GM12878 (cell line): ENCODE measurements around the gene DESI2. TPM values are rescaled to one million over a fixed set of nuclear protein-coding genes. Genes with fewer than 3 reads are reported as not detected.

Experiments
- ATAC-seq: fragments of 200-7000 bp; cut with Tn5 transposase; 3 replicates; pipeline ENCODE4 v1.9.1; 2020; ENCODE audit warnings: mild to moderate bottlenecking, moderate library complexity
- BruUV-seq: library from RNA; stranded (reverse); fragments of 400-500 nt; replicated peaks from 2 replicates; lab custom pipeline; 2021; lab: Mats Ljungman, UMichigan
- CTCF ChIA-PET: fragments of 300-600 bp; sonication (Branson Sonifier 250); formaldehyde crosslinking; extraction: SDS; loops from one replicate; lab custom pipeline; 2021; ENCODE audit warnings: inconsistent platforms; lab: Yijun Ruan, JAX
- POLR2A ChIA-PET: fragments of 350-600 bp; formaldehyde crosslinking; extraction: SDS; loops from one replicate; lab custom pipeline; 2021; ENCODE audit warnings: inconsistent platforms; lab: Charles Lee
- RAD21 ChIA-PET: fragments of 300-600 bp; sonication (Branson Sonifier 250); formaldehyde crosslinking; loops from one replicate; lab custom pipeline; 2023; ENCODE audit warnings: antibody characterized with exemption; ENCODE audit not compliant: unreplicated experiment; lab: Charles Lee
- SMC1A ChIA-PET: fragments of 300-600 bp; sonication (Branson Sonifier 250); formaldehyde crosslinking; loops from one replicate; lab custom pipeline; 2023; ENCODE audit not compliant: unreplicated experiment, uncharacterized antibody; lab: Charles Lee
- DNase-seq: peaks from one replicate; pipeline ENCODE4 v3.0.0-alpha.2; 2011; ENCODE audit warnings: low read depth, low spot score
- FAIRE-seq: peaks from 3 replicates; lab custom pipeline; 2011; peaks lifted over from hg19 to GRCh38; lab: Jason Lieb, UNC
- H2AFZ ChIP-seq: 2 replicates; pipeline ENCODE4 v1.6.0; 2011; ENCODE audit warnings: low read depth, low read length, control low read depth; ENCODE audit not compliant: control insufficient read depth
- H3K27ac ChIP-seq: 2 replicates; pipeline ENCODE4 v1.5.1; 2011; ENCODE audit warnings: control low read depth; ENCODE audit not compliant: control insufficient read depth, insufficient read depth
- H3K27me3 ChIP-seq, 2 experiments: replicated peaks in 1 of 2; 2 replicates each; pipeline versions ENCODE4 v1.6.0 to v1.6.1; 2011; ENCODE audit warnings: low read length in 1 of 2; ENCODE audit not compliant: control insufficient read depth in 2 of 2, insufficient read depth in 2 of 2
- H3K36me3 ChIP-seq, 2 experiments: 2 replicates each; pipeline ENCODE4 v1.5.1; 2011; ENCODE audit warnings: low read length in 1 of 2; ENCODE audit not compliant: control insufficient read depth in 2 of 2, insufficient read depth in 2 of 2
- H3K4me1 ChIP-seq: 2 replicates; pipeline ENCODE4 v1.6.1; 2011; ENCODE audit warnings: mild to moderate bottlenecking, low read length, moderate library complexity, mixed read lengths; ENCODE audit not compliant: control insufficient read depth, insufficient read depth
- H3K4me2 ChIP-seq: 2 replicates; pipeline ENCODE4 v1.6.0; 2011; ENCODE audit warnings: control low read depth; ENCODE audit not compliant: control insufficient read depth, insufficient read depth
- H3K4me3 ChIP-seq: fragments of 200-600 bp; sonication (generic); 2 replicates; pipeline ENCODE4 v1.5.1; 2016
- H3K79me2 ChIP-seq: 2 replicates; pipeline ENCODE4 v1.6.0; 2011; ENCODE audit warnings: low read length; ENCODE audit not compliant: control insufficient read depth, insufficient read depth
- H3K9ac ChIP-seq: 2 replicates; pipeline ENCODE4 v1.8.0; 2011; ENCODE audit warnings: low read length, control low read depth, mixed read lengths; ENCODE audit not compliant: control insufficient read depth, insufficient read depth
- H3K9me3 ChIP-seq: replicated peaks from 3 replicates; pipeline ENCODE4 v1.5.1; 2011; ENCODE audit warnings: mild to moderate bottlenecking, low read length; ENCODE audit not compliant: control insufficient read depth, insufficient read depth
- H4K20me1 ChIP-seq: 2 replicates; pipeline ENCODE4 v1.6.0; 2011; ENCODE audit not compliant: control insufficient read depth, insufficient read depth
- ASH2L ChIP-seq: fragments of 300-600, 200-600 bp; sonication (generic); IDR thresholded peaks from 2 replicates; pipeline ENCODE4 v1.6.1; 2017; ENCODE audit warnings: low read depth, mild to moderate bottlenecking, borderline replicate concordance
- ATF7 ChIP-seq: fragments of 450-650 bp; IDR thresholded peaks from 2 replicates; pipeline ENCODE4 v1.6.1; 2016; ENCODE audit warnings: low read depth, mild to moderate bottlenecking
- BCL11A ChIP-seq: IDR thresholded peaks from 2 replicates; pipeline ENCODE4 v1.6.1; 2011; ENCODE audit warnings: low read depth, low read length
- CBFB ChIP-seq: IDR thresholded peaks from 2 replicates; pipeline ENCODE4 v1.6.1; 2016; ENCODE audit warnings: antibody characterized with exemption, low read depth
- CHD2 ChIP-seq: IDR thresholded peaks from 2 replicates; pipeline ENCODE4 v1.6.1; 2011; ENCODE audit warnings: low read depth, low read length, improper control_type of control experiment, borderline replicate concordance
- DPF2 ChIP-seq: fragments of 450-650 bp; IDR thresholded peaks from 2 replicates; pipeline ENCODE4 v1.6.1; 2017; ENCODE audit warnings: mild to moderate bottlenecking
- GATAD2B ChIP-seq: fragments of 450-650 bp; conservative IDR thresholded peaks from 2 replicates; pipeline ENCODE4 v1.6.1; 2017; ENCODE audit warnings: low read depth, mild to moderate bottlenecking, moderate library complexity
- MEF2A ChIP-seq: IDR thresholded peaks from 2 replicates; pipeline ENCODE4 v1.6.1; 2011; ENCODE audit warnings: low read depth, mild to moderate bottlenecking, low read length, moderate library complexity; ENCODE audit not compliant: insufficient read depth
- NR2F1 ChIP-seq: fragments of 450-650 bp; conservative IDR thresholded peaks from 2 replicates; pipeline ENCODE4 v1.6.1; 2017; ENCODE audit warnings: mild to moderate bottlenecking
- RB1 ChIP-seq: fragments of 450-650 bp; formaldehyde crosslinking; IDR thresholded peaks from 2 replicates; pipeline ENCODE4 v1.6.1; 2017; ENCODE audit warnings: mild to moderate bottlenecking, borderline replicate concordance
- RFX5 ChIP-seq: IDR thresholded peaks from 2 replicates; pipeline ENCODE4 v1.6.1; 2011; ENCODE audit warnings: low read depth, low read length, improper control_type of control experiment
- SP1 ChIP-seq: IDR thresholded peaks from one replicate; pipeline ENCODE4 v1.6.1; 2011; ENCODE audit warnings: low read depth, low read length
- ZNF274 ChIP-seq: IDR thresholded peaks from one replicate; pipeline ENCODE4 v1.8.0; 2011; ENCODE audit not compliant: insufficient read length, insufficient read depth
- WGBS: methylation state at CpG from one replicate; pipeline ENCODE4 v1.1.6; 2016; ENCODE audit warnings: low lambda C conversion rate; ENCODE audit not compliant: insufficient replicate concordance, insufficient coverage; ENCODE audit errors: missing lambda C conversion rate; 5-methylcytosine and 5-hydroxymethylcytosine counted together
- in situ Hi-C: fragments of 300-500 bp; cut with MboI; formaldehyde crosslinking; loops from 9 replicates; pipeline ENCODE4 v1.14.3; 2018; ENCODE audit warnings: mixed read lengths
- intact Hi-C: fragments of 100-400 bp; cut with micrococcal nuclease; formaldehyde crosslinking; loops from one replicate; pipeline ENCODE4 v1.14.2; 2022; ENCODE audit not compliant: unreplicated experiment
- polyA plus RNA-seq, 11 experiments: library from polyadenylated mRNA; depleted of rRNA in 4 of 11; unstranded in 6 of 11; stranded (reverse) in 5 of 11; fragments of >200 nt; fragmentation: Nextera tagmentation in 4 of 11; fragmentation: Illumina TruSeq in 1 of 11; extraction: Ambion mirVana in 4 of 11; extraction: Trizol in 1 of 11; gene quantifications; 1 replicate in 1 of 11; 2 replicates in 10 of 11; pipeline versions ENCODE4 v1.2.1 to v1.2.3, GENCODE V29; 2011 to 2016; ENCODE audit warnings: inconsistent platforms in 2 of 11, missing spikeins in 2 of 11, low read depth in 1 of 11
- total RNA-seq, 4 experiments: library from RNA; depleted of rRNA in 3 of 4; stranded (reverse); fragments of >200 nt in 3 of 4; fragmentation: Illumina TruSeq in 1 of 4; extraction: Trizol in 1 of 4; gene quantifications; 2 replicates each; pipeline versions ENCODE4 v1.2.1 to v1.2.3, GENCODE V29; 2013 to 2021
- TF ChIP-seq, protein P1 (sequence below): IDR thresholded peaks from 2 replicates; pipeline ENCODE4 v1.6.1; 2011; ENCODE audit warnings: mild to moderate bottlenecking, low read depth, low read length, moderate library complexity; ENCODE audit not compliant: insufficient replicate concordance
- TF ChIP-seq, protein P2 (sequence below): fragments of 450-650 bp; IDR thresholded peaks from 2 replicates; pipeline ENCODE4 v1.6.1; 2017; ENCODE audit warnings: mild to moderate bottlenecking, low read depth, inconsistent platforms; ENCODE audit not compliant: poor library complexity, severe bottlenecking
- TF ChIP-seq, protein P3 (sequence below): fragments of 450-650 bp; formaldehyde crosslinking; IDR thresholded peaks from 2 replicates; pipeline ENCODE4 v1.5.0; 2022; ENCODE audit warnings: mild to moderate bottlenecking, missing genetic modification characterization
- TF ChIP-seq, protein P4 (sequence below): IDR thresholded peaks from 2 replicates; pipeline ENCODE4 v1.6.1; 2011; ENCODE audit warnings: borderline replicate concordance, low read depth, mild to moderate bottlenecking, moderate library complexity, mixed read lengths, low read length; ENCODE audit not compliant: insufficient read depth; ENCODE audit errors: extremely low read length

DESI2 gene
- total and polyA plus RNA-seq, 10 of the 15 experiments (the other 5 are each of a cell fraction or from before 2014, with no cell fraction given) = 6.2 to 21.5 (median 17.3) TPM

DNA sequence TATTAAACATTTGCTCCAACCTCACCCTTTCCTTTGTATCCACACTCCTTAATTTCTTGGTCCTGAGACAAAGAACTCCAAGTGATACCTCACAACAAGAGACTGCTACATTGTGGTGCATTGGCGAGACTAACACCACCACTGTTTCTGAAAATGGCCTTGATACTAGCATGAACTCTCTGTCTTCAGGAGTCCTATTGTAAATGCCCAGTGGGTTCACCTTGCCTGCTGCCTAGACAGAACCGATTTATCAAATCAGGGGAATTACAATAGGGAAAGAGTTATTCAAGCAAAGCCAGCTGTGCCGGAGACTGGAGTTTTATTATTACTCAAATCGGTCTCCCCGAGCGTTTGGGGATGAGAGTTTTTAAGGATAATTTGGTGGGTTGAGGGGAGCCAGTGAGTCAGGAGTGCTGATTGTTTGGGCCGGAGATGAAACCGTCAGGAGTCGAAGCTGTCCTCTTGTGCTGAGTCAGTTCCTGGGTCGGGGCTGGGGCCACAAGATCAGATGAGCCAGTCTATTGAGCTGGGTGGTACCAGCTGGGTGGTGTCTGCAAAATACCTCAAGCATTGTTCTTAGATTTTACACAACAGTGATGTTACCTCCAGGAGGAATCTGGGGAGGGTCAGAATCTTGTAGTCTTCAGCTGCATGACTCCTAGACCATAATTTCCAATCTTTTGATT is 83.1 kb downstream of the DESI2 start:
- POLR2A ChIA-PET = interaction anchor here (0.9 kb wide), 1 partner anchor 77 kb away, joined by 7 read pairs; no protein-coding TSS in a partner anchor
- SMC1A ChIA-PET = no interaction called here
- no peak for TF ChIP-seq NR2F1
- TF ChIP-seq, protein P1, sequence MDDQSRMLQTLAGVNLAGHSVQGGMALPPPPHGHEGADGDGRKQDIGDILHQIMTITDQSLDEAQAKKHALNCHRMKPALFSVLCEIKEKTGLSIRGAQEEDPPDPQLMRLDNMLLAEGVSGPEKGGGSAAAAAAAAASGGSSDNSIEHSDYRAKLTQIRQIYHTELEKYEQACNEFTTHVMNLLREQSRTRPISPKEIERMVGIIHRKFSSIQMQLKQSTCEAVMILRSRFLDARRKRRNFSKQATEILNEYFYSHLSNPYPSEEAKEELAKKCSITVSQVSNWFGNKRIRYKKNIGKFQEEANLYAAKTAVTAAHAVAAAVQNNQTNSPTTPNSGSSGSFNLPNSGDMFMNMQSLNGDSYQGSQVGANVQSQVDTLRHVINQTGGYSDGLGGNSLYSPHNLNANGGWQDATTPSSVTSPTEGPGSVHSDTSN = no peak
- TF ChIP-seq, protein P2, sequence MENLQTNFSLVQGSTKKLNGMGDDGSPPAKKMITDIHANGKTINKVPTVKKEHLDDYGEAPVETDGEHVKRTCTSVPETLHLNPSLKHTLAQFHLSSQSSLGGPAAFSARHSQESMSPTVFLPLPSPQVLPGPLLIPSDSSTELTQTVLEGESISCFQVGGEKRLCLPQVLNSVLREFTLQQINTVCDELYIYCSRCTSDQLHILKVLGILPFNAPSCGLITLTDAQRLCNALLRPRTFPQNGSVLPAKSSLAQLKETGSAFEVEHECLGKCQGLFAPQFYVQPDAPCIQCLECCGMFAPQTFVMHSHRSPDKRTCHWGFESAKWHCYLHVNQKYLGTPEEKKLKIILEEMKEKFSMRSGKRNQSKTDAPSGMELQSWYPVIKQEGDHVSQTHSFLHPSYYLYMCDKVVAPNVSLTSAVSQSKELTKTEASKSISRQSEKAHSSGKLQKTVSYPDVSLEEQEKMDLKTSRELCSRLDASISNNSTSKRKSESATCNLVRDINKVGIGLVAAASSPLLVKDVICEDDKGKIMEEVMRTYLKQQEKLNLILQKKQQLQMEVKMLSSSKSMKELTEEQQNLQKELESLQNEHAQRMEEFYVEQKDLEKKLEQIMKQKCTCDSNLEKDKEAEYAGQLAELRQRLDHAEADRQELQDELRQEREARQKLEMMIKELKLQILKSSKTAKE = no peak
- TF ChIP-seq, protein P3, sequence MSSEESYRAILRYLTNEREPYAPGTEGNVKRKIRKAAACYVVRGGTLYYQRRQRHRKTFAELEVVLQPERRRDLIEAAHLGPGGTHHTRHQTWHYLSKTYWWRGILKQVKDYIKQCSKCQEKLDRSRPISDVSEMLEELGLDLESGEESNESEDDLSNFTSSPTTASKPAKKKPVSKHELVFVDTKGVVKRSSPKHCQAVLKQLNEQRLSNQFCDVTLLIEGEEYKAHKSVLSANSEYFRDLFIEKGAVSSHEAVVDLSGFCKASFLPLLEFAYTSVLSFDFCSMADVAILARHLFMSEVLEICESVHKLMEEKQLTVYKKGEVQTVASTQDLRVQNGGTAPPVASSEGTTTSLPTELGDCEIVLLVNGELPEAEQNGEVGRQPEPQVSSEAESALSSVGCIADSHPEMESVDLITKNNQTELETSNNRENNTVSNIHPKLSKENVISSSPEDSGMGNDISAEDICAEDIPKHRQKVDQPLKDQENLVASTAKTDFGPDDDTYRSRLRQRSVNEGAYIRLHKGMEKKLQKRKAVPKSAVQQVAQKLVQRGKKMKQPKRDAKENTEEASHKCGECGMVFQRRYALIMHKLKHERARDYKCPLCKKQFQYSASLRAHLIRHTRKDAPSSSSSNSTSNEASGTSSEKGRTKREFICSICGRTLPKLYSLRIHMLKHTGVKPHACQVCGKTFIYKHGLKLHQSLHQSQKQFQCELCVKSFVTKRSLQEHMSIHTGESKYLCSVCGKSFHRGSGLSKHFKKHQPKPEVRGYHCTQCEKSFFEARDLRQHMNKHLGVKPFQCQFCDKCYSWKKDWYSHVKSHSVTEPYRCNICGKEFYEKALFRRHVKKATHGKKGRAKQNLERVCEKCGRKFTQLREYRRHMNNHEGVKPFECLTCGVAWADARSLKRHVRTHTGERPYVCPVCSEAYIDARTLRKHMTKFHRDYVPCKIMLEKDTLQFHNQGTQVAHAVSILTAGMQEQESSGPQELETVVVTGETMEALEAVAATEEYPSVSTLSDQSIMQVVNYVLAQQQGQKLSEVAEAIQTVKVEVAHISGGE (CRISPR knock-in tag) = no peak
- TF ChIP-seq DPF2 = no peak
- no peak for TF ChIP-seq BCL11A
- TF ChIP-seq, protein P4, sequence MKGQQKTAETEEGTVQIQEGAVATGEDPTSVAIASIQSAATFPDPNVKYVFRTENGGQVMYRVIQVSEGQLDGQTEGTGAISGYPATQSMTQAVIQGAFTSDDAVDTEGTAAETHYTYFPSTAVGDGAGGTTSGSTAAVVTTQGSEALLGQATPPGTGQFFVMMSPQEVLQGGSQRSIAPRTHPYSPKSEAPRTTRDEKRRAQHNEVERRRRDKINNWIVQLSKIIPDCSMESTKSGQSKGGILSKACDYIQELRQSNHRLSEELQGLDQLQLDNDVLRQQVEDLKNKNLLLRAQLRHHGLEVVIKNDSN = no peak
- TF ChIP-seq RB1 = no peak
- no peak for TF ChIP-seq RFX5
- TF ChIP-seq CHD2 = no peak
- TF ChIP-seq CBFB = no peak
- no peak for TF ChIP-seq SP1
- TF ChIP-seq GATAD2B = no peak
- TF ChIP-seq ASH2L = no peak
- no peak for TF ChIP-seq ZNF274
- TF ChIP-seq MEF2A = no peak
- TF ChIP-seq ATF7 = no peak

More for the DNA sequence above, 83.1 kb downstream of the DESI2 start:
- 81% methylated on average over 10 of the region's 10 CpGs for WGBS
- ATAC-seq = no peak
- in situ Hi-C loops = no loop called here
- H4K20me1 ChIP-seq = no peaks in the 10 kb centered on the region
- no peak overlapping the region for H3K4me3 ChIP-seq
- H3K9me3 ChIP-seq = peaks cover 19% of the 10 kb centered on the region; the same call in 2 of the 3 replicates
- CTCF ChIA-PET = interaction anchor here (0.9 kb wide), 1 partner anchor 66 kb away, joined by 3 read pairs; no protein-coding TSS in a partner anchor
- H3K9ac ChIP-seq = no peak overlapping the region
- RAD21 ChIA-PET = no interaction called here
- peaks cover 2 to 6% of the 10 kb centered on the region in 2 experiments; a peak in 3 of 4 replicates for H3K27me3 ChIP-seq
- H3K36me3 ChIP-seq = no peaks in the 10 kb centered on the region
- H2AFZ ChIP-seq = no peak overlapping the region
- DNase-seq = no peak
- no TSS peak for BruUV-seq
- no peak overlapping the region for H3K4me2 ChIP-seq
- no peaks in the 10 kb centered on the region for H3K4me1 ChIP-seq
- no peak overlapping the region for H3K27ac ChIP-seq
- no peaks in the 10 kb centered on the region for H3K79me2 ChIP-seq
- intact Hi-C loops = no loop called here
- no peak for FAIRE-seq
